DND-41 (cell line): ENCODE results near the gene HNF1B.

Experiments
- EZH2 ChIP-seq: IDR thresholded peaks from 3 replicates; pipeline ENCODE4 v1.6.1; 2012; ENCODE audit warnings: borderline replicate concordance, low read depth, mild to moderate bottlenecking, moderate library complexity, low read length, inconsistent platforms; ENCODE audit not compliant: severe bottlenecking
- TF ChIP-seq, protein P1 (sequence below): IDR thresholded peaks from 2 replicates; pipeline ENCODE4 v1.5.1; 2012; ENCODE audit warnings: borderline replicate concordance, low read length, moderate library complexity, mild to moderate bottlenecking; ENCODE audit not compliant: poor library complexity, severe bottlenecking; ENCODE audit errors: extremely low read depth

DNA sequence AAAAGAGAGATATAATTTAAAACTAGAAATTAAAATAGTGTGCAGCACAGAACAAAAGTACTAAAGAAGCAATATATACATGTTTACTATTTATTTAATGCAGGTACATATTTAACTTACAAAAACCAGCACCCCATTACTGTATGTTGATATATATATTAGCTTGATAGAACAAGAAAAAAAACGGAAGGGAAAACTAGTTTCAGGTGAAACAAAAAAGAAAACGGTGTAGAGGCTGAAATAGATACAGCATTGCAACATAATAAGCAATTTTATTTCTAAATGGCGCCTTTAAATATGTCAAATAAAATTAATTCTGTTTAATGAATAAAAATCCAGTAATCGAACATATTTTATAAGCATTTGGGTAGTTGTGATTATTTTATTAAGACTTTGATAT lies 3.9 kb downstream of the HNF1B start:
- TF ChIP-seq, protein P1, sequence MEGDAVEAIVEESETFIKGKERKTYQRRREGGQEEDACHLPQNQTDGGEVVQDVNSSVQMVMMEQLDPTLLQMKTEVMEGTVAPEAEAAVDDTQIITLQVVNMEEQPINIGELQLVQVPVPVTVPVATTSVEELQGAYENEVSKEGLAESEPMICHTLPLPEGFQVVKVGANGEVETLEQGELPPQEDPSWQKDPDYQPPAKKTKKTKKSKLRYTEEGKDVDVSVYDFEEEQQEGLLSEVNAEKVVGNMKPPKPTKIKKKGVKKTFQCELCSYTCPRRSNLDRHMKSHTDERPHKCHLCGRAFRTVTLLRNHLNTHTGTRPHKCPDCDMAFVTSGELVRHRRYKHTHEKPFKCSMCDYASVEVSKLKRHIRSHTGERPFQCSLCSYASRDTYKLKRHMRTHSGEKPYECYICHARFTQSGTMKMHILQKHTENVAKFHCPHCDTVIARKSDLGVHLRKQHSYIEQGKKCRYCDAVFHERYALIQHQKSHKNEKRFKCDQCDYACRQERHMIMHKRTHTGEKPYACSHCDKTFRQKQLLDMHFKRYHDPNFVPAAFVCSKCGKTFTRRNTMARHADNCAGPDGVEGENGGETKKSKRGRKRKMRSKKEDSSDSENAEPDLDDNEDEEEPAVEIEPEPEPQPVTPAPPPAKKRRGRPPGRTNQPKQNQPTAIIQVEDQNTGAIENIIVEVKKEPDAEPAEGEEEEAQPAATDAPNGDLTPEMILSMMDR: no peak
- no peak for TF ChIP-seq EZH2
